Stimulated activated CD8-positive, alpha-beta memory T cell treated with anti-CD3 and anti-CD28 coated beads, Interleukin-7, amount 100 ng/mL, for 1 hour (primary cell): ENCODE measurements around the gene NUP107.

ENCODE experiments used
- DNase-seq, 2 donors: peaks; one replicate each; pipeline ENCODE4 v3.0.0-alpha.2; 2020; ENCODE audit warnings: low read depth in 2 of 2

The NUP107 gene

DNA sequence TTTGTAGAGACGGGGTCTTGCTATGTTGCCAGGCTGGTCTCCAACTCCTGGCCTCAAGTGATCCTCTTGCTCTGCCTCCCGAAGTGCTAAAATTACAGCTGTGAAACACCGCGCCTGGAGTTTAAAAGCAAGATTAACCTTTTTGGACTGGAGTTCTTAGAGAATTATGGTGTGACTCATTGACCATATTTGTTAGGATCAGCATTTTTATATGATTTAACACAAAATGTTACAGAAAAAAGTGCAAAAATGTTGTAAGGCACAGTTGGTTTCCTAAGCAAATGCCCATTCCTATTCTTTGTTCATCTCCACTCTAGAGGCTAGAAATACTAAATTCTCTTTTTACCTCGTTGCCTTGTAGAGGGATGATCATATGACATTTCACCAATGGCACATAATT, 86.8 kb downstream of the NUP107 start:
- no peak for DNase-seq

DNA sequence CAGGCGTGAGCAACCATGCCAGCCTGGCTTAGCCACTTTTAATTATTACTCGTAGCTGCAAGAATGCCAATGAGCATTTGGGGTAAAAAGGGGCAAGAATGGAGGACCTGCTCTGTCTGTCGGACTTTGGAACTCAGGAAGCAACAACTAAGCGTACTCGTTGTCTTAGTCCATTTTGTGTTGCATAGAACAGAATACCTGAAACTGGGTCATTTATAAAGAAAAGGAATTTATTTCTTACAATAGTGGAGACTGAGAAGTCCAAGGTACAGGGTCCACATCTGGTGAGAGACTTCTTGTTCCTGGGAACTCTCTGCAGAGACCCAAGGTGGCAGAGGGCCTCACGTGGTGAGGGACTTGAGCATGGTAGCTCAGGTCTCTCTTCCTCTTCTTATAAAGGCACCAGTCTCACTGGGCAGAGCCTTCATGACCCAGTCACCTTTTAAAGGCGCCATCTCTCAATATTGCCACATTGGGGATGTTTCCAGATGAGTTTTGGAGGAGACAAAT, 88.4 kb downstream of the NUP107 start:
- DNase-seq = no peak

DNA sequence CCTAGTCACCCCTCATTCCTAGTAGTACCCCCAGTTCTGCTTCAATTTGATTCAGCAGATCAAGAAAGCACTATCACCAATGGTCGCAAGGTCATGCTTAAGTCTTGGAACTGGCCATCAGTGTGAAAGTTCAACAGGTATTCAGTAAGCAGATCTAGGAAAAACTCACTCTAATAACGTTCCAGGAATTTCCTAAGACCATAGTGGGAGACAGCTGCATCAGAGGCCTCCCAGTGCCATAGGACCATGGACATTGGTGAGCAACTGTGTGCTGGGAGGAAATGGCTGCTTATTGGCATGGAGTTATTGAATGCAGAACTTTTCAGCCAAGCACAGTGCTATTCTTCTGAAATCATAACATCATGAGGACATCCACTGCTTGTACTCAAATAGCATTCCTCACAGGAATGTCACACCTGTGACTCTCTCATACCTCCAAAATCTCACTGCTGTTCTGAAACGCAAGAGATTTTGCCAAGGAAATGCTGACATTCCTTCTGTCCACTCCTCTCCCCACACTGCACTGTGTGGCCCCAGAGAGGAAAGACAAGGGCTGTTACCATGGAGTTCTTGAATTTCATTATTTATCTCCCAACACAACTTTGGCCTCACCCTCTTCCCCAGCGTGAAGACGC, 90.3 kb downstream of the NUP107 start:
- DNase-seq = no peak

- DNase-seq = no peak
These were observed 92.5 kb downstream of the NUP107 start for GRCh38 chr12:68779280-68779679.

DNA sequence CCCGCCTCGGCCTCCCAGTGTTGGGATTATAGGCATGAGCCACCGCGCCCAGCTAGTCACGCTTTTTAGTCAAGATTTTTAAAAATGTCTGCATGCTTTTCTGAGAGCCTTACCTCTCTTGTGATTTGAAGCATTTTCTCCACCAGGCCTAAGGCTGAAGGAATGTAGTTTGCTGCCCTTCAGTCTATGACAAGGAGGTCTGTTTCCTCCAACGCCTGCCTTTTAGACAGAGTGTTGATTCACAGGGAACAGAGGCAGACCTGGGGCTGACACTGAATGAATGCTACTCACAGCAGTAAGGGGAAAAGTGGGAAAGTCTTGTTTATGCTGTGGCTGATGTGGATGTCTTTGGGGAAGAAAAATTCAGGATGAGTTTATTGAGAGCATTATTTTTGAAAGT, 94.0 kb downstream of the NUP107 start:
- no peak for DNase-seq

- no peak for DNase-seq
These were observed 95.0 kb downstream of the NUP107 start for GRCh38 chr12:68781728-68782127.

DNA sequence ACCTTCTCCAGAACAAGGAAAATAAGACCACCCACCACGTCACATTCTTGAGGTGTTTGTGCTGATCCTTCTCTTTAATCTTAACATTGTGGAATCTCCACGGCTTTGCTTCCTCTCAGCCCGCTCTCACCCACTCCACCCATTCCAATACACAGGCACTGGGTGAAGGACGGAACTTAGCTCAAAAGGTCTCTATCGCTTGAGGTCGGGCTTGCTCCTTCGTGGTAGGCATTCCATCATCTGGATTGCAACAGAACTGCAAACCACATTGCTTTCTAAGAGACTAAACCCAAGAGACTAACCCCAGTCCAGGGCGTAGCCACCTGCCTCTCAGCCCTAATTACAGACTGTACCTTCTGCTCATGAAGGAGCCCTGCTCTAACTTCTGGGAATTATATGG, 97.2 kb downstream of the NUP107 start:
- DNase-seq = no peak

- no peak for DNase-seq
These were observed 98.6 kb downstream of the NUP107 start for GRCh38 chr12:68785358-68785757.

GRCh38 chr12:68785823-68786222, 99.0 kb downstream of the NUP107 start:
- no peak for DNase-seq

- no peak for DNase-seq
These were observed 100.2 kb downstream of the NUP107 start for GRCh38 chr12:68786929-68787328.

GRCh38 chr12:68788554-68789143, 101.9 kb downstream of the NUP107 start:
- no peak for DNase-seq

GRCh38 chr12:68789144-68789878, 102.5 kb downstream of the NUP107 start:
- no peak for DNase-seq

GRCh38 chr12:68790081-68790951, 103.5 kb downstream of the NUP107 start:
- no peak for DNase-seq

- DNase-seq = no peak
These were observed 104.1 kb downstream of the NUP107 start for GRCh38 chr12:68790952-68791234.

DNA sequence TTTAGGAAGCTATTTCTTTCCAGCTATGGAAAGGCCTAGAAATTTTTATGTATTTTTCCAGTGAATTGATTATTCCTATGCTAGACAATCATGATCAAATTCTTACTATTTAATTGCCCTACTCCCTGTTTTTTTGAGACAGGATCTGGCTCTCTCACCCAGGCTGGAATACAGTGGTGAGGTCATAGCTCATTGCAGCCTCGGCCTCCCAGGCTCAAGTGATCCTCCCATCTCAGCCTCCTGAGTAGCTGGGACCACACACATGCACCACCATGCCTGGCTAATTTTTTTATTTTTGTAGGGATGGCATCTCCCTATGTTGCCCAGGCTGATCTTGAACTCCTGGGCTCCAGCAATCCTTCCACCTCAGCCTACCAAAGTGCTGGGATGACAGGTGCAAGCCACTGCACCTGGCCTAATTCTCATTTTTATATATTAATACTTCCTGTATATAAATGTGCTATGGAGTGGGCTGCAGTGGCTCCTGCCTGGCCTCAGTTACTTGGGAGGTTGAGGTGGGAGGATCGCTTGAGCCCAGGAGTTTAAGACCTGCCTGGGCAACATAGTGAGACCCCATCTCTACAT, 105.2 kb downstream of the NUP107 start:
- DNase-seq = no peak

DNA sequence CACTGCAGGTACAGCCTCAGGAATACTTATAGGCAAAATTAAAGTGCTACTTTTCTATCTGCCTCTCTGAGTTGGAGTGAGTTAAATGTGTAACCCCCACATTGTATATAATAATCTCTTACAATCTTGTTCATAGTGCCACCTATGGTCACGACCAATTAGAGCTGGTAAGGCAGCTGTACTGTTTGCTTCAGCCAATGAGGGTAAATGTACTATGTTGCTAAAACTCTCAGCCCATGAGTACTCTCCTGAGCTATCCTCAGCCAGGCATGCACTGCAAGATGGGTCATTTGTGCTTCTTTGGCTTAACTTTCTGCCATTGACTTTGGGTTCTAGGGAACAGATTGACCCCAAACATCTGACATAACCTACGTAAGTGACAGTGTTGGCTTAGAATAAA, 106.2 kb downstream of the NUP107 start:
- no peak for DNase-seq

DNA sequence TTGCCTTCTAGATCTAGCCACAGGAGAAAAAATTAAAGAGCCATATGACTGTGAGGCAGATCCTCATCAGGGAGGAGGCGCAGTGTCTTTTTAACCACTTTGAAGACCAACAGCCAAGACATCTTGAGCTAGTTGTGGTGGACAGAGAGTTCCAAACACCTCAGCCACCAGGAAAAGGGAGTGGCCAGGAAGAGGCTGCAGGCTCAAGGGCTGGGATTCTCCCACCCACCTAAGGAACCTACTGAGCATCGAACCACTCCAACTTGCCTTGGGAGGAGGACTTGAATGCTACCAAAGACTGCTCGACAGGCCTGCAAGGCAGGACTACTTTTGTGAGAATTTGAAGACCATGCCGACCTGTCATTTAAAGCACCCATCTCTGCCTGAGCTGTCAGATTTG, 106.7 kb downstream of the NUP107 start:
- no peak for DNase-seq

DNA sequence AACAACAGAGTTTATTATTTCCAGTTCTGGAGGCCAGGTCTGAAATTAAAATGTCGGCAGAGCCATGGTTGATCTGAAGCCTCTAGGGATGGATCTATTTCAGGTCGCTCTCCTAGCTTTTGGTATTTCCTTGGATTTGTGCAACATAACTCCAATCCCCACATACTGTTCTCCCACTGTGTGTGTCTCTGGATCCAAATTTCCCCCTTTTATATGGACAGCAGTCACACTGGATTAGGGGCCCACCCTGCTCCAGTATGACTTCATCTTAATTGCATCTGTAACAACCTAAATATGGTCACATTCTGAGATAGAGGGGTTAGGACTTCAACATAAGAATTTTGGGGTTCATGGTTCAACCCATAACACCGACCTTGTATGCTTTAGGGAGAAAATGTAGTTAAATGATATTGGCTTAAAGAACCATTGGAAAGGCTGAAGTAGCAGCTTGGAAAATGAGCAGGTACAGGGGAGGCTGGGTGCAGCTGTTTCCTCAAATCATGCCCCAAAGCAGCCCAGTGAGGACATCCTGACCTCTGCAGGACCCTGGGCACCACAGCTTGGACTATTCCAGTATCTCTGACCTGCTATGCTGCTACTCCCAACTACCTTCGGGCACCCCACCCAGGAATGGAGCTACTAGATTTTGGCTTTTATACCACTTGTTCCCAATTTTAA, 107.3 kb downstream of the NUP107 start:
- DNase-seq = no peak

GRCh38 chr12:68794653-68795251, 108.0 kb downstream of the NUP107 start:
- DNase-seq = no peak
